ENCODE measurements around the gene MOCS2. TPM values are rescaled to one million over a fixed set of nuclear protein-coding genes. Genes with fewer than 3 reads are reported as not detected.

The MOCS2 gene
- total and polyA plus RNA-seq, 9 donors = 32.9 to 72.2 (median 41.7) TPM

GRCh38 chr5:53128481-53128880 lies 18.9 kb upstream of the MOCS2 start:
- H3K4me3 ChIP-seq = no peak overlapping the region
- H3K4me1 ChIP-seq (ENCODE audit: insufficient read depth) = no peaks in the 10 kb centered on the region
- TF ChIP-seq EP300 (IDR thresholded peaks at IDR 0.05) (no peak), CTCF (IDR thresholded peaks at IDR 0.05) (no peak), POLR2A (IDR thresholded peaks at IDR 0.05) (no peak)
- H3K27ac ChIP-seq = no peak overlapping the region
- 74 to 86% (median 79%) methylated on average over 1 of the region's 1 CpG for WGBS, 3 donors
- H3K9me3 ChIP-seq = no peaks in the 10 kb centered on the region
- no peak for DNase-seq
- intact Hi-C loops (cut with DNase I) = no loop called here
- no peaks in the 10 kb centered on the region for H3K36me3 ChIP-seq
- H3K27me3 ChIP-seq = no peaks in the 10 kb centered on the region

GRCh38 chr5:53127107-53127506 lies 17.6 kb upstream of the MOCS2 start:
- Histone ChIP-seq H3K9me3 (no peaks in the 10 kb centered on the region), H3K27me3 (no peaks in the 10 kb centered on the region), H3K36me3 (no peaks in the 10 kb centered on the region), H3K4me3 (no peak overlapping the region), H3K27ac (no peak overlapping the region), H3K4me1 (ENCODE audit: insufficient read depth) (no peaks in the 10 kb centered on the region)
- no peak for DNase-seq
- 58 to 75% (median 61%) methylated on average over 1 of the region's 1 CpG for WGBS, 3 donors
- intact Hi-C loops (cut with DNase I) = no loop called here
- TF ChIP-seq CTCF (IDR thresholded peaks at IDR 0.05) (no peak), POLR2A (IDR thresholded peaks at IDR 0.05) (no peak), EP300 (IDR thresholded peaks at IDR 0.05) (no peak)

- Histone ChIP-seq H3K9me3 (no peaks in the 10 kb centered on the region), H3K27ac (no peak overlapping the region), H3K4me3 (no peak overlapping the region), H3K36me3 (no peaks in the 10 kb centered on the region), H3K4me1 (ENCODE audit: insufficient read depth) (no peaks in the 10 kb centered on the region), H3K27me3 (no peaks in the 10 kb centered on the region)
- 86 to 89% (median 88%) methylated on average over 3 of the region's 3 CpGs for WGBS, 3 donors
- no peak for TF ChIP-seq POLR2A (IDR thresholded peaks at IDR 0.05)
- TF ChIP-seq EP300 (IDR thresholded peaks at IDR 0.05) = no peak
- TF ChIP-seq CTCF (IDR thresholded peaks at IDR 0.05) = no peak
- DNase-seq = no peak
- intact Hi-C loops (cut with DNase I) = no loop called here
These were observed 17.0 kb upstream of the MOCS2 start for GRCh38 chr5:53126521-53126920.

GRCh38 chr5:53123702-53124101 lies 14.1 kb upstream of the MOCS2 start:
- DNase-seq = no peak
- intact Hi-C loops (cut with DNase I) = no loop called here
- no peak overlapping the region for H3K4me3 ChIP-seq
- no peaks in the 10 kb centered on the region for H3K9me3 ChIP-seq
- no peaks in the 10 kb centered on the region for H3K27me3 ChIP-seq
- TF ChIP-seq CTCF (IDR thresholded peaks at IDR 0.05) = no peak
- TF ChIP-seq POLR2A (IDR thresholded peaks at IDR 0.05) = no peak
- TF ChIP-seq EP300 (IDR thresholded peaks at IDR 0.05) = no peak
- H3K4me1 ChIP-seq (ENCODE audit: insufficient read depth) = no peaks in the 10 kb centered on the region
- H3K27ac ChIP-seq = no peak overlapping the region
- H3K36me3 ChIP-seq = no peaks in the 10 kb centered on the region

GRCh38 chr5:53120165-53120564 lies 10.6 kb upstream of the MOCS2 start:
- Histone ChIP-seq H3K27ac (no peak overlapping the region), H3K36me3 (no peaks in the 10 kb centered on the region), H3K27me3 (no peaks in the 10 kb centered on the region), H3K4me3 (no peak overlapping the region), H3K9me3 (no peaks in the 10 kb centered on the region), H3K4me1 (ENCODE audit: insufficient read depth) (no peaks in the 10 kb centered on the region)
- intact Hi-C loops (cut with DNase I) = no loop called here
- TF ChIP-seq POLR2A (IDR thresholded peaks at IDR 0.05) = no peak
- no peak for TF ChIP-seq CTCF (IDR thresholded peaks at IDR 0.05)
- TF ChIP-seq EP300 (IDR thresholded peaks at IDR 0.05) = no peak
- WGBS, 3 donors = 93 to 97% (median 97%) methylated on average over 1 of the region's 1 CpG
- DNase-seq = no peak

All from ovary (tissue), 9 donors.